GM12878 (cell line): Measurements from ENCODE around the gene BTNL2. TPM values are rescaled to one million over a fixed set of nuclear protein-coding genes. Genes with fewer than 3 reads are reported as not detected.

Experiments
- ATAC-seq: fragments of 200-7000 bp; cut with Tn5 transposase; 3 replicates; pipeline ENCODE4 v1.9.1; 2020; ENCODE audit warnings: mild to moderate bottlenecking, moderate library complexity
- BruUV-seq: library from RNA; stranded (reverse); fragments of 400-500 nt; replicated peaks from 2 replicates; lab custom pipeline; 2021; lab: Mats Ljungman, UMichigan
- CTCF ChIA-PET: fragments of 300-600 bp; sonication (Branson Sonifier 250); formaldehyde crosslinking; extraction: SDS; loops from one replicate; lab custom pipeline; 2021; ENCODE audit warnings: inconsistent platforms; lab: Yijun Ruan, JAX
- POLR2A ChIA-PET: fragments of 350-600 bp; formaldehyde crosslinking; extraction: SDS; loops from one replicate; lab custom pipeline; 2021; ENCODE audit warnings: inconsistent platforms; lab: Charles Lee
- RAD21 ChIA-PET: fragments of 300-600 bp; sonication (Branson Sonifier 250); formaldehyde crosslinking; loops from one replicate; lab custom pipeline; 2023; ENCODE audit warnings: antibody characterized with exemption; ENCODE audit not compliant: unreplicated experiment; lab: Charles Lee
- SMC1A ChIA-PET: fragments of 300-600 bp; sonication (Branson Sonifier 250); formaldehyde crosslinking; loops from one replicate; lab custom pipeline; 2023; ENCODE audit not compliant: unreplicated experiment, uncharacterized antibody; lab: Charles Lee
- DNase-seq: peaks from one replicate; pipeline ENCODE4 v3.0.0-alpha.2; 2011; ENCODE audit warnings: low read depth, low spot score
- FAIRE-seq: peaks from 3 replicates; lab custom pipeline; 2011; peaks lifted over from hg19 to GRCh38; lab: Jason Lieb, UNC
- H2AFZ ChIP-seq: 2 replicates; pipeline ENCODE4 v1.6.0; 2011; ENCODE audit warnings: low read depth, low read length, control low read depth; ENCODE audit not compliant: control insufficient read depth
- H3K27ac ChIP-seq: 2 replicates; pipeline ENCODE4 v1.5.1; 2011; ENCODE audit warnings: control low read depth; ENCODE audit not compliant: control insufficient read depth, insufficient read depth
- H3K27me3 ChIP-seq, 2 experiments: replicated peaks in 1 of 2; 2 replicates each; pipeline versions ENCODE4 v1.6.0 to v1.6.1; 2011; ENCODE audit warnings: low read length in 1 of 2; ENCODE audit not compliant: control insufficient read depth in 2 of 2, insufficient read depth in 2 of 2
- H3K36me3 ChIP-seq, 2 experiments: 2 replicates each; pipeline ENCODE4 v1.5.1; 2011; ENCODE audit warnings: low read length in 1 of 2; ENCODE audit not compliant: control insufficient read depth in 2 of 2, insufficient read depth in 2 of 2
- H3K4me1 ChIP-seq: 2 replicates; pipeline ENCODE4 v1.6.1; 2011; ENCODE audit warnings: mild to moderate bottlenecking, low read length, moderate library complexity, mixed read lengths; ENCODE audit not compliant: control insufficient read depth, insufficient read depth
- H3K4me2 ChIP-seq: 2 replicates; pipeline ENCODE4 v1.6.0; 2011; ENCODE audit warnings: control low read depth; ENCODE audit not compliant: control insufficient read depth, insufficient read depth
- H3K4me3 ChIP-seq: fragments of 200-600 bp; sonication (generic); 2 replicates; pipeline ENCODE4 v1.5.1; 2016
- H3K79me2 ChIP-seq: 2 replicates; pipeline ENCODE4 v1.6.0; 2011; ENCODE audit warnings: low read length; ENCODE audit not compliant: control insufficient read depth, insufficient read depth
- H3K9ac ChIP-seq: 2 replicates; pipeline ENCODE4 v1.8.0; 2011; ENCODE audit warnings: low read length, control low read depth, mixed read lengths; ENCODE audit not compliant: control insufficient read depth, insufficient read depth
- H3K9me3 ChIP-seq: replicated peaks from 3 replicates; pipeline ENCODE4 v1.5.1; 2011; ENCODE audit warnings: mild to moderate bottlenecking, low read length; ENCODE audit not compliant: control insufficient read depth, insufficient read depth
- H4K20me1 ChIP-seq: 2 replicates; pipeline ENCODE4 v1.6.0; 2011; ENCODE audit not compliant: control insufficient read depth, insufficient read depth
- KAT2A ChIP-seq: conservative IDR thresholded peaks from 2 replicates; pipeline ENCODE4 v1.6.1; 2011; ENCODE audit warnings: low read depth, low read length; ENCODE audit not compliant: control insufficient read depth
- NFXL1 ChIP-seq: fragments of 450-650 bp; IDR thresholded peaks from 2 replicates; pipeline ENCODE4 v1.6.1; 2017; ENCODE audit warnings: antibody characterized with exemption, mild to moderate bottlenecking, borderline replicate concordance
- PAX8 ChIP-seq: fragments of 450-650 bp; IDR thresholded peaks from 2 replicates; pipeline ENCODE4 v1.6.1; 2017; ENCODE audit warnings: mild to moderate bottlenecking, moderate library complexity
- SIN3A ChIP-seq: IDR thresholded peaks from 2 replicates; pipeline ENCODE4 v1.6.1; 2012; ENCODE audit warnings: low read depth, low read length, improper control_type of control experiment
- SIX5 ChIP-seq: IDR thresholded peaks from 2 replicates; pipeline ENCODE4 v1.6.1; 2011; ENCODE audit warnings: mild to moderate bottlenecking, low read depth, low read length, moderate library complexity; ENCODE audit not compliant: severe bottlenecking
- SKIL ChIP-seq: fragments of 450-650 bp; IDR thresholded peaks from 2 replicates; pipeline ENCODE4 v1.6.1; 2017; ENCODE audit warnings: mild to moderate bottlenecking, low read depth, inconsistent platforms; ENCODE audit not compliant: poor library complexity, severe bottlenecking
- SMARCA5 ChIP-seq: fragments of 450-650 bp; IDR thresholded peaks from 2 replicates; pipeline ENCODE4 v1.6.1; 2017; ENCODE audit warnings: mild to moderate bottlenecking
- SRF ChIP-seq, 2 experiments: IDR thresholded peaks; 2 replicates each; pipeline ENCODE4 v1.6.1; 2011; ENCODE audit warnings: low read depth in 2 of 2, low read length in 2 of 2, mild to moderate bottlenecking in 1 of 2, moderate library complexity in 1 of 2
- STAT1 ChIP-seq: fragments of 450-650 bp; conservative IDR thresholded peaks from 2 replicates; pipeline ENCODE4 v1.6.1; 2014; ENCODE audit warnings: antibody characterized with exemption, mild to moderate bottlenecking
- SUZ12 ChIP-seq: fragments of 200-600 bp; sonication (generic); IDR thresholded peaks from one replicate; pipeline ENCODE4 v1.6.1; 2018; ENCODE audit warnings: antibody characterized with exemption, mild to moderate bottlenecking; ENCODE audit not compliant: unreplicated experiment
- TAF1 ChIP-seq: IDR thresholded peaks from 2 replicates; pipeline ENCODE4 v1.6.1; 2011; ENCODE audit warnings: mild to moderate bottlenecking, low read depth, low read length, borderline replicate concordance
- USF2 ChIP-seq: IDR thresholded peaks from 2 replicates; pipeline ENCODE4 v1.6.1; 2011; ENCODE audit warnings: low read depth, low read length, improper control_type of control experiment, borderline replicate concordance
- YY1 ChIP-seq: IDR thresholded peaks from 2 replicates; pipeline ENCODE4 v1.6.1; 2011; ENCODE audit warnings: low read depth, mild to moderate bottlenecking, low read length
- WGBS: methylation state at CpG from one replicate; pipeline ENCODE4 v1.1.6; 2016; ENCODE audit warnings: low lambda C conversion rate; ENCODE audit not compliant: insufficient replicate concordance, insufficient coverage; ENCODE audit errors: missing lambda C conversion rate; 5-methylcytosine and 5-hydroxymethylcytosine counted together
- in situ Hi-C: fragments of 300-500 bp; cut with MboI; formaldehyde crosslinking; loops from 9 replicates; pipeline ENCODE4 v1.14.3; 2018; ENCODE audit warnings: mixed read lengths
- intact Hi-C: fragments of 100-400 bp; cut with micrococcal nuclease; formaldehyde crosslinking; loops from one replicate; pipeline ENCODE4 v1.14.2; 2022; ENCODE audit not compliant: unreplicated experiment
- polyA plus RNA-seq, 11 experiments: library from polyadenylated mRNA; depleted of rRNA in 4 of 11; unstranded in 6 of 11; stranded (reverse) in 5 of 11; fragments of >200 nt; fragmentation: Nextera tagmentation in 4 of 11; fragmentation: Illumina TruSeq in 1 of 11; extraction: Ambion mirVana in 4 of 11; extraction: Trizol in 1 of 11; gene quantifications; 1 replicate in 1 of 11; 2 replicates in 10 of 11; pipeline versions ENCODE4 v1.2.1 to v1.2.3, GENCODE V29; 2011 to 2016; ENCODE audit warnings: inconsistent platforms in 2 of 11, missing spikeins in 2 of 11, low read depth in 1 of 11
- total RNA-seq, 4 experiments: library from RNA; depleted of rRNA in 3 of 4; stranded (reverse); fragments of >200 nt in 3 of 4; fragmentation: Illumina TruSeq in 1 of 4; extraction: Trizol in 1 of 4; gene quantifications; 2 replicates each; pipeline versions ENCODE4 v1.2.1 to v1.2.3, GENCODE V29; 2013 to 2021
- TF ChIP-seq, protein P1 (sequence below): fragments of 450-650 bp; IDR thresholded peaks from 2 replicates; pipeline ENCODE4 v1.6.1; 2017; ENCODE audit warnings: low read depth, mild to moderate bottlenecking, moderate library complexity
- TF ChIP-seq, protein P2 (sequence below): fragments of 150-350 bp; IDR thresholded peaks from 2 replicates; pipeline ENCODE4 v1.6.1; 2014; ENCODE audit warnings: mild to moderate bottlenecking, low read depth, low read length

The BTNL2 gene
- total and polyA plus RNA-seq, 10 of the 15 experiments (the other 5 are each of a cell fraction or from before 2014, with no cell fraction given) = 0.11 to 0.29 (median 0.26) TPM; not detected in 5

GRCh38 chr6:32382757-32383420, 24.1 kb downstream of the BTNL2 start (continued):
- TF ChIP-seq TAF1 (no peak), SUZ12 (no peak), NFXL1 (no peak), KAT2A (no peak), SRF (IDR thresholded peaks at IDR 0.05; ENCODE audit: low read depth in 2 of 2, low read length in 2 of 2) (no peak), USF2 (no peak), PAX8 (no peak)
- TF ChIP-seq, protein P1, sequence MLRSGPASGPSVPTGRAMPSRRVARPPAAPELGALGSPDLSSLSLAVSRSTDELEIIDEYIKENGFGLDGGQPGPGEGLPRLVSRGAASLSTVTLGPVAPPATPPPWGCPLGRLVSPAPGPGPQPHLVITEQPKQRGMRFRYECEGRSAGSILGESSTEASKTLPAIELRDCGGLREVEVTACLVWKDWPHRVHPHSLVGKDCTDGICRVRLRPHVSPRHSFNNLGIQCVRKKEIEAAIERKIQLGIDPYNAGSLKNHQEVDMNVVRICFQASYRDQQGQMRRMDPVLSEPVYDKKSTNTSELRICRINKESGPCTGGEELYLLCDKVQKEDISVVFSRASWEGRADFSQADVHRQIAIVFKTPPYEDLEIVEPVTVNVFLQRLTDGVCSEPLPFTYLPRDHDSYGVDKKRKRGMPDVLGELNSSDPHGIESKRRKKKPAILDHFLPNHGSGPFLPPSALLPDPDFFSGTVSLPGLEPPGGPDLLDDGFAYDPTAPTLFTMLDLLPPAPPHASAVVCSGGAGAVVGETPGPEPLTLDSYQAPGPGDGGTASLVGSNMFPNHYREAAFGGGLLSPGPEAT = no peak

GRCh38 chr6:32379545-32379944, 27.4 kb downstream of the BTNL2 start:
- ChIA-PET RAD21 (no interaction called here), SMC1A (no interaction called here), POLR2A (interaction anchor here (0.5 kb wide), 1 partner anchor 10 kb away, joined by 3 read pairs; no protein-coding TSS in a partner anchor), CTCF (interaction anchor here (1.0 kb wide), 1 partner anchor 407 kb away, joined by 3 read pairs; no protein-coding TSS in a partner anchor)
- TF ChIP-seq YY1 = no peak
- no peak for TF ChIP-seq SIX5
- TF ChIP-seq, protein P2, sequence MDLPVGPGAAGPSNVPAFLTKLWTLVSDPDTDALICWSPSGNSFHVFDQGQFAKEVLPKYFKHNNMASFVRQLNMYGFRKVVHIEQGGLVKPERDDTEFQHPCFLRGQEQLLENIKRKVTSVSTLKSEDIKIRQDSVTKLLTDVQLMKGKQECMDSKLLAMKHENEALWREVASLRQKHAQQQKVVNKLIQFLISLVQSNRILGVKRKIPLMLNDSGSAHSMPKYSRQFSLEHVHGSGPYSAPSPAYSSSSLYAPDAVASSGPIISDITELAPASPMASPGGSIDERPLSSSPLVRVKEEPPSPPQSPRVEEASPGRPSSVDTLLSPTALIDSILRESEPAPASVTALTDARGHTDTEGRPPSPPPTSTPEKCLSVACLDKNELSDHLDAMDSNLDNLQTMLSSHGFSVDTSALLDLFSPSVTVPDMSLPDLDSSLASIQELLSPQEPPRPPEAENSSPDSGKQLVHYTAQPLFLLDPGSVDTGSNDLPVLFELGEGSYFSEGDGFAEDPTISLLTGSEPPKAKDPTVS = no peak
- TF ChIP-seq STAT1 = no peak
- TF ChIP-seq SMARCA5 = no peak
- no peak for TF ChIP-seq SRF (IDR thresholded peaks at IDR 0.05; ENCODE audit: low read depth in 2 of 2, low read length in 2 of 2)
- TF ChIP-seq SKIL = no peak
- no peak for TF ChIP-seq SIN3A
- in situ Hi-C loops (no loop called here), intact Hi-C loops (no loop called here)
- FAIRE-seq (peak; percentile 57), DNase-seq (no peak), ATAC-seq (no peak)
- BruUV-seq = no TSS peak
- Histone ChIP-seq H3K4me1 (no peaks in the 10 kb centered on the region), H3K4me2 (no peak overlapping the region), H2AFZ (no peak overlapping the region), H3K9ac (no peak overlapping the region), H3K27ac (no peak overlapping the region), H4K20me1 (no peaks in the 10 kb centered on the region), H3K4me3 (no peak overlapping the region), H3K9me3 (no peaks in the 10 kb centered on the region), H3K27me3 (peaks cover 0 to 3% of the 10 kb centered on the region in 2 experiments; a peak in 1 of 4 replicates), H3K79me2 (no peaks in the 10 kb centered on the region), H3K36me3 (no peaks in the 10 kb centered on the region)
- 0% methylated on average over 2 of the region's 2 CpGs for WGBS
